ENCODE measurements around the gene YPEL2.

The YPEL2 gene

GRCh38 chr17:59330053-59330942 is 1.2 kb upstream of the YPEL2 start:
- FAIRE-seq: no peak

- FAIRE-seq: no peak
Observed at GRCh38 chr17:59331929-59332748, 684 bp downstream of the YPEL2 start.

- no peak for FAIRE-seq
Observed at GRCh38 chr17:59332749-59333377, 1.4 kb downstream of the YPEL2 start.

- FAIRE-seq: no peak
Observed at GRCh38 chr17:59333836-59334235, 2.4 kb downstream of the YPEL2 start.

GRCh38 chr17:59335685-59336084 is 4.2 kb downstream of the YPEL2 start:
- no peak for FAIRE-seq

GRCh38 chr17:59337741-59338299 is 6.4 kb downstream of the YPEL2 start:
- no peak for FAIRE-seq

- no peak for FAIRE-seq
Observed at GRCh38 chr17:59338498-59338897, 7.0 kb downstream of the YPEL2 start.

GRCh38 chr17:59341922-59342321 is 10.5 kb downstream of the YPEL2 start:
- no peak for FAIRE-seq

- FAIRE-seq: no peak
Observed at GRCh38 chr17:59342681-59343131, 11.3 kb downstream of the YPEL2 start.

GRCh38 chr17:59345476-59345875 is 14.0 kb downstream of the YPEL2 start:
- FAIRE-seq: no peak

GRCh38 chr17:59346341-59346740 is 14.9 kb downstream of the YPEL2 start:
- FAIRE-seq: no peak

- FAIRE-seq: no peak
Observed at GRCh38 chr17:59346876-59347407, 15.5 kb downstream of the YPEL2 start.

- no peak for FAIRE-seq
Observed at GRCh38 chr17:59347975-59348391, 16.5 kb downstream of the YPEL2 start.

GRCh38 chr17:59349178-59349577 is 17.7 kb downstream of the YPEL2 start:
- FAIRE-seq: no peak

GRCh38 chr17:59353106-59353854 is 21.8 kb downstream of the YPEL2 start:
- FAIRE-seq: no peak

GRCh38 chr17:59353936-59354755 is 22.7 kb downstream of the YPEL2 start:
- FAIRE-seq: no peak

- FAIRE-seq: no peak
Observed at GRCh38 chr17:59355030-59355701, 23.7 kb downstream of the YPEL2 start.

- FAIRE-seq: no peak
Observed at GRCh38 chr17:59355702-59356325, 24.4 kb downstream of the YPEL2 start.

- FAIRE-seq: no peak
Observed at GRCh38 chr17:59356543-59357218, 25.2 kb downstream of the YPEL2 start.

All from G401.6 (cell line).